IMR-90 (cell line): ENCODE measurements around the gene FAM76A. TPM values are rescaled to one million over a fixed set of nuclear protein-coding genes. Genes with fewer than 3 reads are reported as not detected.

Experiments used
- ATAC-seq: fragments of 200-7000 bp; cut with Tn5 transposase; 2 replicates; pipeline ENCODE4 v1.9.1; 2020; ENCODE audit warnings: low read depth, mild to moderate bottlenecking, moderate library complexity
- BruUV-seq: library from RNA; stranded (reverse); fragments of 400-500 nt; replicated peaks from 2 replicates; lab custom pipeline; 2021; lab: Mats Ljungman, UMichigan
- CTCF ChIA-PET: fragments of 300-600 bp; formaldehyde crosslinking; extraction: SDS; loops from one replicate; lab custom pipeline; 2021; ENCODE audit warnings: antibody characterized with exemption; lab: Yijun Ruan, JAX
- POLR2A ChIA-PET: fragments of 300-600 bp; sonication (Branson Sonifier 250); formaldehyde crosslinking; loops from one replicate; lab custom pipeline; 2022; ENCODE audit warnings: antibody characterized with exemption; ENCODE audit not compliant: unreplicated experiment; lab: Charles Lee
- DNase-seq: peaks from one replicate; pipeline ENCODE4 v3.0.0; 2013
- H2AFZ ChIP-seq: replicated peaks from 2 replicates; pipeline ENCODE3; 2013; ENCODE audit warnings: low read length, mild to moderate bottlenecking; ENCODE audit not compliant: poor library complexity
- H2AK5ac ChIP-seq: 2 replicates; pipeline ENCODE4 v1.6.1; 2013; ENCODE audit warnings: low read depth, low read length, inconsistent platforms
- H2AK9ac ChIP-seq: replicated peaks from 2 replicates; pipeline ENCODE3; 2013; ENCODE audit warnings: mild to moderate bottlenecking, low read depth, low read length, moderate library complexity; ENCODE audit not compliant: poor library complexity
- H2BK120ac ChIP-seq: 2 replicates; pipeline ENCODE4 v1.6.1; 2013; ENCODE audit warnings: low read depth, low read length, inconsistent platforms
- H2BK15ac ChIP-seq: 3 replicates; pipeline ENCODE4 v1.6.1; 2013; ENCODE audit warnings: low read depth, low read length, inconsistent platforms
- H2BK20ac ChIP-seq: 2 replicates; pipeline ENCODE4 v1.6.1; 2013; ENCODE audit warnings: low read depth, mild to moderate bottlenecking, inconsistent platforms, low read length, moderate library complexity
- H2BK5ac ChIP-seq: 2 replicates; pipeline ENCODE4 v1.6.1; 2013; ENCODE audit warnings: mild to moderate bottlenecking, low read depth, low read length, inconsistent platforms; ENCODE audit not compliant: poor library complexity, severe bottlenecking
- H3K14ac ChIP-seq: replicated peaks from 2 replicates; pipeline ENCODE4 v1.6.1; 2013; ENCODE audit warnings: low read depth, low read length, inconsistent platforms
- H3K18ac ChIP-seq: 2 replicates; pipeline ENCODE4 v1.6.1; 2013; ENCODE audit warnings: low read depth, low read length, control low read depth
- H3K23ac ChIP-seq: 2 replicates; pipeline ENCODE4 v1.6.1; 2013; ENCODE audit warnings: low read depth, low read length, inconsistent platforms
- H3K27ac ChIP-seq: 2 replicates; pipeline ENCODE4 v1.5.1; 2013; ENCODE audit warnings: mild to moderate bottlenecking, control low read depth, low read length; ENCODE audit not compliant: insufficient read depth
- H3K27me3 ChIP-seq: 2 replicates; pipeline ENCODE4 v1.6.1; 2013; ENCODE audit warnings: low read length; ENCODE audit not compliant: control insufficient read depth, insufficient read depth
- H3K36me3 ChIP-seq: 2 replicates; pipeline ENCODE4 v1.6.1; 2013; ENCODE audit warnings: low read length, mixed read lengths; ENCODE audit not compliant: control insufficient read depth, insufficient read depth
- H3K4ac ChIP-seq: 2 replicates; pipeline ENCODE4 v1.6.1; 2013; ENCODE audit warnings: low read depth, low read length, inconsistent platforms
- H3K4me1 ChIP-seq: 2 replicates; pipeline ENCODE4 v1.6.1; 2013; ENCODE audit warnings: low read length, mixed read lengths; ENCODE audit not compliant: control insufficient read depth, insufficient read depth
- H3K4me2 ChIP-seq: 2 replicates; pipeline ENCODE4 v1.6.1; 2013; ENCODE audit warnings: low read depth, mild to moderate bottlenecking, control low read depth, low read length, moderate library complexity
- H3K4me3 ChIP-seq: 2 replicates; pipeline ENCODE4 v1.5.1; 2013; ENCODE audit warnings: low read depth, mild to moderate bottlenecking, control low read depth, low read length, moderate library complexity; ENCODE audit not compliant: insufficient read depth
- H3K56ac ChIP-seq: 2 replicates; pipeline ENCODE4 v1.6.1; 2013; ENCODE audit warnings: low read length, inconsistent platforms; ENCODE audit not compliant: insufficient read depth; ENCODE audit errors: extremely low read depth
- H3K79me1 ChIP-seq, 2 experiments: 2 replicates each; pipeline ENCODE4 v1.6.1; 2013; ENCODE audit warnings: low read length in 2 of 2, inconsistent platforms in 1 of 2, low read depth in 1 of 2
- H3K9ac ChIP-seq: 2 replicates; pipeline ENCODE4 v1.6.1; 2013; ENCODE audit warnings: low read depth, low read length, control low read depth
- H3K9me1 ChIP-seq: 2 replicates; pipeline ENCODE4 v1.6.1; 2013; ENCODE audit warnings: low read length, inconsistent platforms; ENCODE audit not compliant: insufficient read depth
- H3K9me3 ChIP-seq: 2 replicates; pipeline ENCODE4 v1.6.1; 2013; ENCODE audit warnings: low read length; ENCODE audit not compliant: control insufficient read depth, insufficient read depth
- H4K20me1 ChIP-seq: 2 replicates; pipeline ENCODE4 v1.6.1; 2013; ENCODE audit warnings: low read length, inconsistent platforms; ENCODE audit not compliant: insufficient read depth
- H4K5ac ChIP-seq: 2 replicates; pipeline ENCODE4 v1.6.1; 2013; ENCODE audit warnings: mild to moderate bottlenecking, low read depth, low read length, control low read depth
- H4K8ac ChIP-seq, 2 experiments: 2 replicates each; pipeline ENCODE4 v1.6.1; 2013; ENCODE audit warnings: low read depth in 2 of 2, low read length in 2 of 2, control low read depth in 1 of 2, inconsistent platforms in 1 of 2
- H4K91ac ChIP-seq: 2 replicates; pipeline ENCODE4 v1.6.1; 2013; ENCODE audit warnings: low read depth, low read length, inconsistent platforms; ENCODE audit not compliant: insufficient read depth
- BHLHE40 ChIP-seq: fragments of 150-350 bp; IDR thresholded peaks from 2 replicates; pipeline ENCODE4 v1.6.1; 2016; ENCODE audit warnings: mild to moderate bottlenecking, low read depth, low read length
- CEBPB ChIP-seq: IDR thresholded peaks from 2 replicates; pipeline ENCODE4 v1.6.1; 2012; ENCODE audit warnings: low read depth, low read length, improper control_type of control experiment
- FOS ChIP-seq: fragments of 150-350 bp; IDR thresholded peaks from 2 replicates; pipeline ENCODE4 v1.6.1; 2016; ENCODE audit warnings: low read depth, low read length
- MAFK ChIP-seq: IDR thresholded peaks from 2 replicates; pipeline ENCODE4 v1.6.1; 2012; ENCODE audit warnings: low read depth, low read length, improper control_type of control experiment
- MAZ ChIP-seq: IDR thresholded peaks from 2 replicates; pipeline ENCODE4 v1.6.1; 2012; ENCODE audit warnings: low read depth, mild to moderate bottlenecking, low read length, improper control_type of control experiment, moderate library complexity, borderline replicate concordance
- MXI1 ChIP-seq: IDR thresholded peaks from 2 replicates; pipeline ENCODE4 v1.6.1; 2012; ENCODE audit warnings: low read depth, mild to moderate bottlenecking, low read length, moderate library complexity, borderline replicate concordance
- NFE2L2 ChIP-seq: fragments of 150-350 bp; IDR thresholded peaks from 2 replicates; pipeline ENCODE4 v1.6.1; 2016; ENCODE audit warnings: low read depth, mild to moderate bottlenecking, low read length
- POLR2A ChIP-seq: IDR thresholded peaks from 2 replicates; pipeline ENCODE4 v1.6.1; 2012; ENCODE audit warnings: mild to moderate bottlenecking, low read depth, low read length
- RAD21 ChIP-seq: IDR thresholded peaks from 2 replicates; pipeline ENCODE4 v1.6.1; 2012; ENCODE audit warnings: low read length, improper control_type of control experiment
- RCOR1 ChIP-seq: IDR thresholded peaks from 2 replicates; pipeline ENCODE4 v1.6.1; 2012; ENCODE audit warnings: mild to moderate bottlenecking, low read length, improper control_type of control experiment; ENCODE audit not compliant: insufficient replicate concordance
- RFX5 ChIP-seq: IDR thresholded peaks from 2 replicates; pipeline ENCODE4 v1.8.0; 2012; ENCODE audit warnings: low read depth, mild to moderate bottlenecking, low read length, moderate library complexity
- SMC3 ChIP-seq: fragments of 150-350 bp; IDR thresholded peaks from 2 replicates; pipeline ENCODE4 v1.6.1; 2016; ENCODE audit warnings: low read depth, mild to moderate bottlenecking, antibody characterized with exemption, low read length, moderate library complexity
- WGBS, 2 experiments: methylation state at CpG; one replicate each; pipeline versions ENCODE4 v1.1.5 to v1.1.7; 2013; ENCODE audit warnings: missing lambda C conversion rate in 2 of 2; ENCODE audit not compliant: insufficient read length in 1 of 2; ENCODE audit errors: extremely low coverage in 2 of 2; 5-methylcytosine and 5-hydroxymethylcytosine counted together
- dilution Hi-C: fragments of 300-500 bp; cut with HindIII; formaldehyde crosslinking; loops from one replicate; pipeline ENCODE4 v1.14.3; 2018; ENCODE audit warnings: low sequenced_read_pairs; ENCODE audit not compliant: unreplicated experiment
- in situ Hi-C: fragments of 300-500 bp; cut with MboI; formaldehyde crosslinking; loops from 3 replicates; pipeline ENCODE4 v1.14.3; 2019; ENCODE audit warnings: low sequenced_read_pairs, inconsistent platforms, mixed read lengths
- intact Hi-C: fragments of 100-400 bp; cut with micrococcal nuclease; formaldehyde crosslinking; loops from 2 replicates; pipeline ENCODE4 v1.10.0; 2022
- polyA plus RNA-seq, 3 experiments: library from polyadenylated mRNA; depleted of rRNA; stranded (reverse); fragments of >200 nt; gene quantifications; 2 replicates each; pipeline ENCODE4 v1.2.3, GENCODE V29; 2012; ENCODE audit warnings: low replicate concordance in 1 of 3
- total RNA-seq: library from RNA; depleted of rRNA; stranded (reverse); fragments of >200 nt; gene quantifications from 2 replicates; pipeline ENCODE4 v1.2.3, GENCODE V29; 2012
- TF ChIP-seq, protein P1 (sequence below): fragments of 150-350 bp; IDR thresholded peaks from 2 replicates; pipeline ENCODE4 v1.6.1; 2017; ENCODE audit warnings: mild to moderate bottlenecking, antibody characterized with exemption, low read length, low read depth
- TF ChIP-seq, protein P2 (sequence below): fragments of 150-350 bp; IDR thresholded peaks from 2 replicates; pipeline ENCODE4 v1.6.1; 2016; ENCODE audit warnings: low read depth, mild to moderate bottlenecking, low read length, moderate library complexity, borderline replicate concordance
- TF ChIP-seq, protein P3 (sequence below): conservative IDR thresholded peaks from 2 replicates; pipeline ENCODE4 v1.5.1; 2012; ENCODE audit warnings: mild to moderate bottlenecking, low read depth, low read length, improper control_type of control experiment

Gene FAM76A
- total and polyA plus RNA-seq, 2 of the 4 experiments (the other 2 are of a cell fraction) = 2.3 to 10.0 TPM

DNA sequence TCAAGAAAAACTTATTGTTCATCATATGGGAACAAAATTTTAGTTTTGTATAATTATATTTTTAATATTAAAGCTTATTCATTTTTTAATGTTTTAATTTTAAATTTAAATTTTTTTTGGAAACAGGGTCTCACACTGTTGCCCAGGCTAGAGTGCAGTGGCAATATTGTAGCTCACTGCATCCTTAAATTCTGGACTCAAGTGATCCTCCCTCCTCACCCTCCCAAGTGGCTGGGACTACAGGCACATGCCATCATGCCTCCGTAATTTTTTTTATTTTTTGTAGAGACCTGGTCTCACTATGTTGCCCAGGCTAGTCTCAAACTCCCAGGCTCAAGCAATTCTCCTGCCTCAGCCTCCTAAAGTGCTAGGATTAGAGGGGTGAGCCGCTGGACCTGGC lies 20.2 kb upstream of the FAM76A start:
- Histone ChIP-seq H3K36me3 (no peaks in the 10 kb centered on the region), H3K4ac (no peak overlapping the region), H3K27me3 (peaks cover 16% of the 10 kb centered on the region), H3K27ac (no peak overlapping the region), H3K4me2 (no peak overlapping the region), H3K56ac (no peak overlapping the region), H3K79me1 (no peaks in the 10 kb centered on the region), H2AFZ (no peak overlapping the region), H3K18ac (no peak overlapping the region), H3K4me3 (no peak overlapping the region), H3K4me1 (no peaks in the 10 kb centered on the region), H2AK5ac (no peak overlapping the region), H2BK15ac (no peak overlapping the region), H2BK20ac (no peak overlapping the region), H3K9me1 (no peaks in the 10 kb centered on the region), H2AK9ac (no peak overlapping the region), H3K14ac (no peak overlapping the region), H2BK120ac (no peak overlapping the region), H2BK5ac (no peak overlapping the region), H3K9ac (no peak overlapping the region), H4K8ac (no peak overlapping the region), H4K5ac (no peak overlapping the region), H3K9me3 (0 out of 2 replicates have a peak, but pooled peaks cover 3% of the 10 kb centered on the region), H4K20me1 (no peaks in the 10 kb centered on the region), H4K91ac (no peak overlapping the region), H3K23ac (no peak overlapping the region)
- BruUV-seq = no TSS peak
- DNase-seq (no peak), ATAC-seq (no peak)
- POLR2A ChIA-PET = no interaction called here
- WGBS, 2 experiments = no CpG with 5 or more reads among the region's 2 CpGs
- no peak for TF ChIP-seq RCOR1
- no peak for TF ChIP-seq MAZ
- no peak for TF ChIP-seq FOS
- no peak for TF ChIP-seq SMC3
- TF ChIP-seq BHLHE40 = no peak
- TF ChIP-seq, protein P1, sequence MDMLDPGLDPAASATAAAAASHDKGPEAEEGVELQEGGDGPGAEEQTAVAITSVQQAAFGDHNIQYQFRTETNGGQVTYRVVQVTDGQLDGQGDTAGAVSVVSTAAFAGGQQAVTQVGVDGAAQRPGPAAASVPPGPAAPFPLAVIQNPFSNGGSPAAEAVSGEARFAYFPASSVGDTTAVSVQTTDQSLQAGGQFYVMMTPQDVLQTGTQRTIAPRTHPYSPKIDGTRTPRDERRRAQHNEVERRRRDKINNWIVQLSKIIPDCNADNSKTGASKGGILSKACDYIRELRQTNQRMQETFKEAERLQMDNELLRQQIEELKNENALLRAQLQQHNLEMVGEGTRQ = no peak
- no peak for TF ChIP-seq MAFK
- TF ChIP-seq POLR2A = no peak
- TF ChIP-seq RAD21 = no peak
- no peak for TF ChIP-seq RFX5
- TF ChIP-seq, protein P2, sequence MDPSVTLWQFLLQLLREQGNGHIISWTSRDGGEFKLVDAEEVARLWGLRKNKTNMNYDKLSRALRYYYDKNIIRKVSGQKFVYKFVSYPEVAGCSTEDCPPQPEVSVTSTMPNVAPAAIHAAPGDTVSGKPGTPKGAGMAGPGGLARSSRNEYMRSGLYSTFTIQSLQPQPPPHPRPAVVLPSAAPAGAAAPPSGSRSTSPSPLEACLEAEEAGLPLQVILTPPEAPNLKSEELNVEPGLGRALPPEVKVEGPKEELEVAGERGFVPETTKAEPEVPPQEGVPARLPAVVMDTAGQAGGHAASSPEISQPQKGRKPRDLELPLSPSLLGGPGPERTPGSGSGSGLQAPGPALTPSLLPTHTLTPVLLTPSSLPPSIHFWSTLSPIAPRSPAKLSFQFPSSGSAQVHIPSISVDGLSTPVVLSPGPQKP = no peak
- TF ChIP-seq NFE2L2 = no peak
- TF ChIP-seq, protein P3, sequence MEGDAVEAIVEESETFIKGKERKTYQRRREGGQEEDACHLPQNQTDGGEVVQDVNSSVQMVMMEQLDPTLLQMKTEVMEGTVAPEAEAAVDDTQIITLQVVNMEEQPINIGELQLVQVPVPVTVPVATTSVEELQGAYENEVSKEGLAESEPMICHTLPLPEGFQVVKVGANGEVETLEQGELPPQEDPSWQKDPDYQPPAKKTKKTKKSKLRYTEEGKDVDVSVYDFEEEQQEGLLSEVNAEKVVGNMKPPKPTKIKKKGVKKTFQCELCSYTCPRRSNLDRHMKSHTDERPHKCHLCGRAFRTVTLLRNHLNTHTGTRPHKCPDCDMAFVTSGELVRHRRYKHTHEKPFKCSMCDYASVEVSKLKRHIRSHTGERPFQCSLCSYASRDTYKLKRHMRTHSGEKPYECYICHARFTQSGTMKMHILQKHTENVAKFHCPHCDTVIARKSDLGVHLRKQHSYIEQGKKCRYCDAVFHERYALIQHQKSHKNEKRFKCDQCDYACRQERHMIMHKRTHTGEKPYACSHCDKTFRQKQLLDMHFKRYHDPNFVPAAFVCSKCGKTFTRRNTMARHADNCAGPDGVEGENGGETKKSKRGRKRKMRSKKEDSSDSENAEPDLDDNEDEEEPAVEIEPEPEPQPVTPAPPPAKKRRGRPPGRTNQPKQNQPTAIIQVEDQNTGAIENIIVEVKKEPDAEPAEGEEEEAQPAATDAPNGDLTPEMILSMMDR = no peak
- no peak for TF ChIP-seq CEBPB
- TF ChIP-seq MXI1 = no peak
- in situ Hi-C loops = no loop called here
- intact Hi-C loops = no loop called here
- CTCF ChIA-PET = interaction anchor here (0.6 to 0.9 kb wide), 3 partner anchors 20 to 63 kb away, joined by 4 read pairs; no protein-coding TSS in a partner anchor
- dilution Hi-C loops = no loop called here
